HEK293 (cell line): Measurements from ENCODE around the gene NEDD1.

Source experiments
- GLIS2 ChIP-seq: fragments of 450-650 bp; formaldehyde crosslinking; IDR thresholded peaks from 2 replicates; pipeline ENCODE4 v1.5.1; 2016; ENCODE audit warnings: missing biosample characterization, missing genetic modification characterization
- HIC1 ChIP-seq: fragments of 450-650 bp; formaldehyde crosslinking; IDR thresholded peaks from 2 replicates; pipeline ENCODE4 v1.5.1; 2016; ENCODE audit warnings: missing biosample characterization, missing genetic modification characterization
- HOXA7 ChIP-seq: sonication (generic); formaldehyde crosslinking; IDR thresholded peaks from 2 replicates; pipeline ENCODE4 v1.8.1; 2022; ENCODE audit warnings: missing genetic modification reagents, borderline replicate concordance
- HOXC10 ChIP-seq: sonication (generic); formaldehyde crosslinking; IDR thresholded peaks from 2 replicates; pipeline ENCODE4 v1.8.1; 2023; ENCODE audit warnings: mild to moderate bottlenecking, missing genetic modification reagents
- IKZF3 ChIP-seq: fragments of 450-650 bp; IDR thresholded peaks from 2 replicates; pipeline ENCODE4 v1.5.0; 2018; ENCODE audit warnings: missing biosample characterization, mild to moderate bottlenecking, missing genetic modification characterization, moderate library complexity
- KLF16 ChIP-seq: fragments of 450-650 bp; formaldehyde crosslinking; IDR thresholded peaks from 2 replicates; pipeline ENCODE4 v1.5.1; 2017; ENCODE audit warnings: missing biosample characterization, missing genetic modification characterization
- MYNN ChIP-seq: fragments of 450-650 bp; formaldehyde crosslinking; IDR thresholded peaks from 2 replicates; pipeline ENCODE4 v1.5.1; 2016; ENCODE audit warnings: missing biosample characterization, missing genetic modification characterization, borderline replicate concordance
- PRDM1 ChIP-seq: fragments of 450-650 bp; formaldehyde crosslinking; IDR thresholded peaks from 2 replicates; pipeline ENCODE4; 2016; ENCODE audit warnings: missing biosample characterization, missing genetic modification characterization
- SETDB1 ChIP-seq: IDR thresholded peaks from one replicate; pipeline ENCODE4 v1.6.1; 2017; ENCODE audit warnings: mild to moderate bottlenecking, low read length, moderate library complexity, mixed read lengths; ENCODE audit not compliant: insufficient read length
- SP2 ChIP-seq: fragments of 450-650 bp; formaldehyde crosslinking; IDR thresholded peaks from 2 replicates; pipeline ENCODE4 v1.5.1; 2016; ENCODE audit warnings: missing biosample characterization, missing genetic modification characterization
- ZBTB17 ChIP-seq: fragments of 450-650 bp; formaldehyde crosslinking; IDR thresholded peaks from 2 replicates; pipeline ENCODE4 v1.5.1; 2016; ENCODE audit warnings: missing biosample characterization, missing genetic modification characterization
- ZBTB44 ChIP-seq: fragments of 450-650 bp; IDR thresholded peaks from 2 replicates; pipeline ENCODE4 v1.5.1; 2018; ENCODE audit warnings: missing biosample characterization, mild to moderate bottlenecking, missing genetic modification characterization
- ZFP3 ChIP-seq: fragments of 450-650 bp; formaldehyde crosslinking; IDR thresholded peaks from 2 replicates; pipeline ENCODE4 v1.5.1; 2016; ENCODE audit warnings: low read depth, missing biosample characterization, missing genetic modification characterization
- ZNF132 ChIP-seq: fragments of 450-650 bp; formaldehyde crosslinking; IDR thresholded peaks from 2 replicates; pipeline ENCODE4 v1.5.1; 2017; ENCODE audit warnings: missing biosample characterization, missing genetic modification characterization, borderline replicate concordance
- ZNF140 ChIP-seq: fragments of 450-650 bp; formaldehyde crosslinking; IDR thresholded peaks from 2 replicates; pipeline ENCODE4 v1.5.1; 2016; ENCODE audit warnings: missing biosample characterization, missing genetic modification characterization
- ZNF184 ChIP-seq: fragments of 450-650 bp; IDR thresholded peaks from 2 replicates; pipeline ENCODE4 v1.5.1; 2018; ENCODE audit warnings: missing biosample characterization, mild to moderate bottlenecking, missing genetic modification characterization
- ZNF239 ChIP-seq: fragments of 450-650 bp; formaldehyde crosslinking; IDR thresholded peaks from 2 replicates; pipeline ENCODE4 v1.5.1; 2016; ENCODE audit warnings: missing biosample characterization, missing genetic modification characterization
- ZNF26 ChIP-seq: fragments of 450-650 bp; formaldehyde crosslinking; IDR thresholded peaks from 2 replicates; pipeline ENCODE4 v1.5.1; 2016; ENCODE audit warnings: missing biosample characterization, missing genetic modification characterization
- ZNF280D ChIP-seq: fragments of 450-650 bp; formaldehyde crosslinking; IDR thresholded peaks from 2 replicates; pipeline ENCODE4 v1.5.1; 2016; ENCODE audit warnings: missing biosample characterization, missing genetic modification characterization
- ZNF423 ChIP-seq: fragments of 450-650 bp; formaldehyde crosslinking; IDR thresholded peaks from 2 replicates; pipeline ENCODE4 v1.5.1; 2016; ENCODE audit warnings: missing biosample characterization, missing genetic modification characterization
- ZNF529 ChIP-seq: fragments of 450-650 bp; formaldehyde crosslinking; IDR thresholded peaks from 2 replicates; pipeline ENCODE4 v1.5.1; 2017; ENCODE audit warnings: missing genetic modification characterization, missing biosample characterization; ENCODE audit not compliant: insufficient replicate concordance
- ZNF560 ChIP-seq: fragments of 450-650 bp; formaldehyde crosslinking; IDR thresholded peaks from 2 replicates; pipeline ENCODE4 v1.5.1; 2017; ENCODE audit warnings: missing biosample characterization, missing genetic modification characterization, borderline replicate concordance
- ZNF580 ChIP-seq: fragments of 450-650 bp; formaldehyde crosslinking; IDR thresholded peaks from 2 replicates; pipeline ENCODE4 v1.5.1; 2016; ENCODE audit warnings: missing biosample characterization, missing genetic modification characterization
- ZNF629 ChIP-seq: fragments of 450-650 bp; formaldehyde crosslinking; IDR thresholded peaks from 2 replicates; pipeline ENCODE4 v1.5.1; 2017; ENCODE audit warnings: missing biosample characterization, missing genetic modification characterization
- ZNF639 ChIP-seq: fragments of 450-650 bp; formaldehyde crosslinking; IDR thresholded peaks from 2 replicates; pipeline ENCODE4 v1.5.1; 2016; ENCODE audit warnings: missing biosample characterization, missing genetic modification characterization
- ZNF791 ChIP-seq: fragments of 450-650 bp; formaldehyde crosslinking; IDR thresholded peaks from 2 replicates; pipeline ENCODE4 v1.5.1; 2016; ENCODE audit warnings: missing biosample characterization, missing genetic modification characterization
- ZSCAN23 ChIP-seq: fragments of 450-650 bp; formaldehyde crosslinking; IDR thresholded peaks from 2 replicates; pipeline ENCODE4 v1.5.1; 2016; ENCODE audit warnings: missing biosample characterization, missing genetic modification characterization

The NEDD1 gene

GRCh38 chr12:96906849-96907670 lies at the start of gene NEDD1 (continued):
- peak; percentile 61; the same call in 1 of the 2 replicates for TF ChIP-seq ZNF280D (tag by site-specific recombination)
- TF ChIP-seq ZNF529 (tag by site-specific recombination): no peak
- no peak for TF ChIP-seq ZSCAN23 (tag by site-specific recombination)
- no peak for TF ChIP-seq ZNF423 (tag by site-specific recombination)
- TF ChIP-seq PRDM1 (tag by site-specific recombination): peak; percentile 45; the same call in 1 of the 2 replicates
- TF ChIP-seq ZFP3: no peak
- 0 out of 2 replicates have a peak, but pooled peaks have one; percentile 34 for TF ChIP-seq ZBTB17 (tag by site-specific recombination)
- peak; percentile 51; the same call in 1 of the 2 replicates for TF ChIP-seq GLIS2 (tag by site-specific recombination)
- peak; percentile 97 for TF ChIP-seq ZNF629 (tag by site-specific recombination)
- no peak for TF ChIP-seq MYNN
- TF ChIP-seq SP2 (tag by site-specific recombination): peak; percentile 84
- TF ChIP-seq KLF16 (tag by site-specific recombination): no peak
- TF ChIP-seq ZNF639 (tag by site-specific recombination): no peak
- TF ChIP-seq ZNF580 (tag by site-specific recombination): peak; percentile 49; the same call in 1 of the 2 replicates
- TF ChIP-seq ZNF132 (tag by site-specific recombination): no peak
- TF ChIP-seq HOXC10 (CRISPR knock-in tag): no peak
- TF ChIP-seq ZNF791 (tag by site-specific recombination): no peak
- TF ChIP-seq ZNF26: no peak
- 0 out of 2 replicates have a peak, but pooled peaks have one; percentile 19 for TF ChIP-seq HIC1 (tag by site-specific recombination)
- 0 out of 2 replicates have a peak, but pooled peaks have one; percentile 27 for TF ChIP-seq ZBTB44 (tag by site-specific recombination)
- no peak for TF ChIP-seq ZNF184 (tag by site-specific recombination)
- TF ChIP-seq ZNF239 (tag by site-specific recombination): no peak
- no peak for TF ChIP-seq HOXA7 (CRISPR knock-in tag)
- no peak for TF ChIP-seq ZNF140 (tag by site-specific recombination)
- 0 out of 2 replicates have a peak, but pooled peaks have one; percentile 32 for TF ChIP-seq IKZF3
- TF ChIP-seq SETDB1: peak; percentile 63
- no peak for TF ChIP-seq ZNF560
